ENCODE measurements around the gene POU6F2.

Gene POU6F2

DNA sequence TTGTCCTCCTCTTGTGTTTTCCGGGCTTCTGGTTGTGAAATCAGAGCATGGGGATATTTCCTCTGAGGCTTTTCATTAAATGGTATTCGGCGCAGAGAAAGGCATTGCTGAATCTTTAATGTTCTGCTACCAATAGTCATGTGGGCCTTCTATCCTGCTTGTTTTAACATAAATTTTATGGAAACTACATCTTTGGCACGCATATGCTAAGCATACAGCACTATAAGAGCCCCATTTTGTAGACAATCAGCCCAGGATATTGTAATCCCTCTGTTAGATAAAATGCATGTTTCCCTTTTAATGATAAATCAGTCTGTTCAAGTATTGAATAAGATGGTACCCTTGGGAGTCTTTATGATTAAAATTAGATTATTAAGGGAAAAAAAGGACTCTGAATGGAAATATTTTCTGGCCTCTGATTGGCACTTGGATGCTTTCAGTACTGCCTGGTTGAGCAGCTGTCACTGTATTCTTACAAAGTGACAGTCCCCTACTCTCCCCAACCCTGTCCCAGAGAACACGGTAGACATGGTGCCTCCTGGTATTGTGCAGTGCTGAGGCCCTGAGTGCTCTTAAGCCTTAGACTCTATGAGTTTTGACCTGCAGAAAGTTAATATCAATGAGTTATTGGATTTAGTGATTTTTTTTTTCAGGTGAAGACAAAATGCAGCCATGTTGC is 256.3 kb downstream of the POU6F2 start:
- H3K9me3 ChIP-seq (ENCODE audit: insufficient read depth, low read depth, low read length) = no peaks in the 10 kb centered on the region
- no peak overlapping the region for H3K27ac ChIP-seq (ENCODE audit: low read length)
- no peak overlapping the region for H3K9ac ChIP-seq (ENCODE audit: low read depth, low read length)
- H3K36me3 ChIP-seq (ENCODE audit: insufficient read depth, low read depth, low read length) = no peaks in the 10 kb centered on the region
- no peaks in the 10 kb centered on the region for H3K27me3 ChIP-seq (ENCODE audit: insufficient read depth, low read length)
- peaks cover 7% of the 10 kb centered on the region for H3K4me1 ChIP-seq (ENCODE audit: insufficient read depth, low read length)
- H3K4me3 ChIP-seq (ENCODE audit: low read length) = no peak overlapping the region

DNA sequence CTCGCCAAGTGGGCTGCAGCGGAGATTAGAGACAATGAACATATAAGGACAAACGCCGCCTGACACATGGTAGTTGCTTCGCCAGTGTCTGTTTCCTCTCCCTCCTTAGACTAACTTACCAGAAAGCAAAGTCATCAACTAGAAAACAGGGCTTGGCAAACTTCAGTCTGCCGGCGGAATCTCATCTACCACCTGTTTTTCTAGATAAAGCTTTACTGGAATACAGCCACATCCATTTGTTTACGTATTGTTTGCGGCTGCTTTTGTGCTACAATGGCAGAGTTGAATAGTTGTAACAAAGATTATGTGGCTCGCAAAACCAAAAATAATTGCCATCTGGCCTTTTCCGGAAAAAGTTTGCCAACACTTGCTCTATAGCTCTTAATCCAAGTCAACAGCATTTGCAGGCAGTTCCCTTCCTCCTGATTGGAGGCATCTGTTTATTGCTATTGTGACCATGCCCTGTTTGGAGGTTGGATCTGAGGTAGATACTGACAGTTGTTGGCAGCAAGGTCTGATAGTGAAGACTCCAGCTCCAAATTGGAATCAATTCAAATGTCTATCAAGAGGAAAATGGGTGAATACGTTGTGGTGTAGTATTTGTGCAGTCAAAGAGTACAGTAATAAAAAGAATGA is 260.6 kb downstream of the POU6F2 start:
- Histone ChIP-seq H3K4me1 (ENCODE audit: insufficient read depth, low read length) (no peaks in the 10 kb centered on the region), H3K4me3 (ENCODE audit: low read length) (no peak overlapping the region), H3K27me3 (ENCODE audit: insufficient read depth, low read length) (no peaks in the 10 kb centered on the region), H3K9me3 (ENCODE audit: insufficient read depth, low read depth, low read length) (peaks cover 12% of the 10 kb centered on the region; the same call in 1 of the 2 replicates), H3K27ac (ENCODE audit: low read length) (no peak overlapping the region), H3K36me3 (ENCODE audit: insufficient read depth, low read depth, low read length) (no peaks in the 10 kb centered on the region), H3K9ac (ENCODE audit: low read depth, low read length) (no peak overlapping the region)

DNA sequence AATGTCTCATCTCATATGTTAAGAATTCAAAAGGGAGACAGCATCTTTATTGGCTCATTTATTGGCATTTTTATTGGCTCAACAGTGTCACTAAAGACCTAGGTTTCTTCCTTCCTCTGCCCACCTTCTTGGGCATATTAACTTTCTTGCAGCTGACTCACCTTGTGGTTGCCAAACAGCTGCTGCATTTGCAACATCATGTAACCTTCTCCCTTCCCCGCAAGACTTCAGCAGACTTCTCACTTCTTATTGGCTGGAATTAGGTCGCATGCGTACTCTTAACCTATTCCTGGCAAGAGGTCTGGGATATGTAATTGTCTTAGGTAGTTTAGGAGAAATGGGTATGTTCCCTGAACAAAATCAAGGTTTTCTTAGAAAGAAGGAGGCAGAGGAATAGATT is 263.2 kb downstream of the POU6F2 start:
- Histone ChIP-seq H3K36me3 (ENCODE audit: insufficient read depth, low read depth, low read length) (no peaks in the 10 kb centered on the region), H3K4me3 (ENCODE audit: low read length) (no peak overlapping the region), H3K27ac (ENCODE audit: low read length) (no peak overlapping the region), H3K4me1 (ENCODE audit: insufficient read depth, low read length) (no peaks in the 10 kb centered on the region), H3K9me3 (ENCODE audit: insufficient read depth, low read depth, low read length) (peaks cover 12% of the 10 kb centered on the region; the same call in 1 of the 2 replicates), H3K27me3 (ENCODE audit: insufficient read depth, low read length) (no peaks in the 10 kb centered on the region), H3K9ac (ENCODE audit: low read depth, low read length) (no peak overlapping the region)

DNA sequence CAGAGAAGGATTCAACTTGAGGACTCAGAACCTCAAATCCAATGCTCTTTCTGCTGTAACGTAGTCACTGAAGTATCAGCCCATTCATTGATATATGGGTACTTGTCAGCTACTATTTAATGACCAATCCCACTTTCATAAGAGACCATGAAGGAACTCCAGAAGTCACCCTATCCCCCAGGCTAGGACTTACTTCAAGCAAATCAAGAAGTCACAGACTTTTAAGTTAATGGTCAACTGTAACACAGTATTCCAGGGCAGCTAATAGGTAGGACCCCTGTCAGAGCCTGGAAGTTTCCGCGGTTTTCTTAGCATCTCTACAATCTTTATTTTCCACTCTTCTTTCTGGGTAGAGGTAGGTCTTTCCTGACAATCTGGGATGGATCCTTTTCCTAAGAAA is 269.9 kb downstream of the POU6F2 start:
- Histone ChIP-seq H3K27me3 (ENCODE audit: insufficient read depth, low read length) (no peaks in the 10 kb centered on the region), H3K36me3 (ENCODE audit: insufficient read depth, low read depth, low read length) (no peaks in the 10 kb centered on the region), H3K27ac (ENCODE audit: low read length) (no peak overlapping the region), H3K9ac (ENCODE audit: low read depth, low read length) (no peak overlapping the region), H3K4me1 (ENCODE audit: insufficient read depth, low read length) (peaks cover 11% of the 10 kb centered on the region; the same call in 1 of the 2 replicates), H3K4me3 (ENCODE audit: low read length) (no peak overlapping the region), H3K9me3 (ENCODE audit: insufficient read depth, low read depth, low read length) (peaks cover 3% of the 10 kb centered on the region; the same call in 1 of the 2 replicates)

DNA sequence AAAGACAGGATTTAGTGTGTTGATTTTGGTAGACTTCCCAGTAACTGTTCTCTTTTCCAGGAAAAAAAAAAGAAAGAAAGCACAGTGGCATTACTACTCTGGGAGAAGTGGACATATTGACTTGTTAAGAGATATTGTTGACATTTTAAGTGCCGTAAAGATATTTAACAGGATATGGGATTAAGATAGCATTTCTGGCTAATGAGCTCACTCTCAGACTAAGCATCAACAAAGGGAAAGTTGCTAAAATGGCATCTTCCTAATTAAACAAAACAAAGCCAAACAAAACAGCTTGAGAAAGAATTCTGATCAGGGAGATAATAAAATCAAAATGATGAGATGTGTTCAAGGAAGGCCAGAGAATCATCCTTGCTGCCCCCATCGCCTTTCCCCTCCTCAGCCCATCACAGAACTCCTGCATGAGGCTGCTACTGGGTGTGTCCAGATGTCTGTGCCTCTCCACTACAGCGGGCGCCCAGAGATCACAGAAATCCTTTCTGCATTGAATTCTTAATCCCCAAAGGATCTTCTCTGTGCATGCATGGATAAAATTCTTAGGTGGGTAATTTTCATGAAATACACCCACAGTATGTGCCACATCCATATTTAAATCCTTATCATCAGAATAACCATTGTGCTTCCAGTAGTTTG is 270.5 kb downstream of the POU6F2 start:
- no peak overlapping the region for H3K4me3 ChIP-seq (ENCODE audit: low read length)
- no peak overlapping the region for H3K27ac ChIP-seq (ENCODE audit: low read length)
- no peaks in the 10 kb centered on the region for H3K9me3 ChIP-seq (ENCODE audit: insufficient read depth, low read depth, low read length)
- peaks cover 15% of the 10 kb centered on the region; the same call in 1 of the 2 replicates for H3K4me1 ChIP-seq (ENCODE audit: insufficient read depth, low read length)
- no peak overlapping the region for H3K9ac ChIP-seq (ENCODE audit: low read depth, low read length)
- no peaks in the 10 kb centered on the region for H3K27me3 ChIP-seq (ENCODE audit: insufficient read depth, low read length)
- H3K36me3 ChIP-seq (ENCODE audit: insufficient read depth, low read depth, low read length) = no peaks in the 10 kb centered on the region

DNA sequence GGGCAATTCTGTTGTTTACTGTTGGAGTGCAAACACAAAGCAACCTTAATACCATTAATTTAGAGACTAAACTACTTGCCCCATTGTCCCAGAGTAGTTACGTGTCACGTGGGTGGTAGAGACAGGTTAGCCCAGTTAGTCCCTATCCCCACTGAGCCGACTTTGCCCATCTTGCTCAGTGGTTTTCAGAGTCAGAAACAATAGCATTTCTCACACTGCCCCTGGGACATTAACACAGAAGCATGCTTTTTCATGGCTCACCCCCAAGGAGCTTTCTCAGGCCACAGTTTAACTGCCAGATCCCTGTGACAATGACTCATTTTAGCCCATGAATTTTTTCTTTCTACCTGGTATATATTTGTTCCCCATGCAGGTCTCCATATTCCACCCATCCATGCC is 271.0 kb downstream of the POU6F2 start:
- Histone ChIP-seq H3K27ac (ENCODE audit: low read length) (no peak overlapping the region), H3K9ac (ENCODE audit: low read depth, low read length) (no peak overlapping the region), H3K27me3 (ENCODE audit: insufficient read depth, low read length) (no peaks in the 10 kb centered on the region), H3K4me3 (ENCODE audit: low read length) (no peak overlapping the region), H3K9me3 (ENCODE audit: insufficient read depth, low read depth, low read length) (no peaks in the 10 kb centered on the region), H3K36me3 (ENCODE audit: insufficient read depth, low read depth, low read length) (no peaks in the 10 kb centered on the region), H3K4me1 (ENCODE audit: insufficient read depth, low read length) (peaks cover 15% of the 10 kb centered on the region; the same call in 1 of the 2 replicates)

DNA sequence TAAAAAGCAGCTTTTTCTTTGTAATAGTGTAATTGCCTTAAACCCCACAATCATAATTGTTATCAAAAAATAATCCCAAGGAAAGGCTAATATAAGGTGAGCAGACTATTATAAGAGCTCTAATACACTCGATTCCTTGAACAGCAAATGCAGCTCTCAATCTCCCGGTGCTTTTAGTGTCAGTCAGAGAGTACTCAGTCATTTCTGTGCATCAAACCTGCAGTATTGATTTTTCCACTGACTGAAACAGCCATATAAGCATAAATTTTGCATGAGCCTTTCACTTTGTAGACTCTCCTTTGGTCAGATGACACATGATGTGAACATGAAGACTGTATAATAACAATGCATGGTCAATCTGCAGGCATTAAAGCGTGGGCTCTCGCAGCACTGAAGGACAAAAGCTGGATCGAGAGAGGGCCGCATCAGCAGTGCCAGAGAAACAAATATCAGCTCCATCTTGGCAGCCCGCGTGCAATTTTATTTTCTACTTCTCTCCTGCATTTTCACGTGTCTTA is 272.0 kb downstream of the POU6F2 start:
- Histone ChIP-seq H3K4me1 (ENCODE audit: insufficient read depth, low read length) (peaks cover 15% of the 10 kb centered on the region; the same call in 1 of the 2 replicates), H3K27me3 (ENCODE audit: insufficient read depth, low read length) (no peaks in the 10 kb centered on the region), H3K4me3 (ENCODE audit: low read length) (no peak overlapping the region), H3K36me3 (ENCODE audit: insufficient read depth, low read depth, low read length) (no peaks in the 10 kb centered on the region), H3K9me3 (ENCODE audit: insufficient read depth, low read depth, low read length) (no peaks in the 10 kb centered on the region), H3K27ac (ENCODE audit: low read length) (no peak overlapping the region), H3K9ac (ENCODE audit: low read depth, low read length) (no peak overlapping the region)

DNA sequence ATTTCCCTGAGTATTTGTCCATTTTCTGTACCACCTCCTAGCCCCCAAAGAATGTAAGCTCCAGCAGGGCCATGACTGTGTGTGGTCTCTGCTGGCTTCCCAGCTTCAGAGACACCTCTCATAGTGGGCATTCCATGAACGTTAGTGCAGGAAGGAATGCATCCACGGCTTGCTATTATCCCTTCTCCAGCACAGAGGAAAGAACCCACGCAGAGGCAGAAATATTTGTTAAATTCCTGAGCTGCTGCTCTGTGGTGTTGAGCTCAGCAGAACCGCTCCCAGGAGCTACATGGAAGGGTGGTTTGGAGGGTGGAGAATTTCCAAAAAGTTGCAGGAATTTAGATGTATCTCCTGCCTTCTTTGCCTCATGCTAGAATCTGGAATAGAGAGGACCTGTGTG is 275.2 kb downstream of the POU6F2 start:
- Histone ChIP-seq H3K9me3 (ENCODE audit: insufficient read depth, low read depth, low read length) (no peaks in the 10 kb centered on the region), H3K27ac (ENCODE audit: low read length) (no peak overlapping the region), H3K27me3 (ENCODE audit: insufficient read depth, low read length) (no peaks in the 10 kb centered on the region), H3K4me3 (ENCODE audit: low read length) (no peak overlapping the region), H3K36me3 (ENCODE audit: insufficient read depth, low read depth, low read length) (no peaks in the 10 kb centered on the region), H3K9ac (ENCODE audit: low read depth, low read length) (no peak overlapping the region), H3K4me1 (ENCODE audit: insufficient read depth, low read length) (peaks cover 18% of the 10 kb centered on the region; the same call in 1 of the 2 replicates)

DNA sequence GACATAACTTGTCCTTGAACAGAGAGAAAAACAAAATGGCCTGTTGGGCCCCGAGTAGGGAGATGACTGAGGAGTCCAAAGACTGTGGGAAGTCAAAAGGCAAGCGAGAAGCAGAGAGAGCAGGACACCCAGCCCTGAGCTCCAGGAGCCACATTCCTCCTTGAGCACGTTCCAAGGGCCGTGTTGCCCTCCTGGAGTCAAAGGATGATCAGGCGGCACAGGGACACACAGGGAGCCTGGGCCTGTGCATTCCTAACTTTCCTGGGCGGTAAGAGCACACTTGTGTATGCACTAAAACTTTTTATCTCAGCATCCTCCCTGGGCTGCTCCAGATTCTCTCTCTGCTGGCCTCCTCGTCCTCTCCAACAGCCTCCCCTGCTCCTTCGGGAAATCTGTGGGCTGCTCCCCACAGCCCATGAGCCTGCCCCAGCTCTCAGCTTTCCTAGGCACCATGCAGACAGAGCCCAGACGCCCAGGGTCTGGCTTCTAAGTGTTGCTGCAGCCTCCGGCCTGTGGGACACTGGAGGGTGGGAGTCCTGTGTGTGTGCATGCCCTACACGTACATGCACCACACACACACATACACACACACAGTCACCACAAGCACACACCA is 281.8 kb downstream of the POU6F2 start:
- Histone ChIP-seq H3K27me3 (ENCODE audit: insufficient read depth, low read length) (no peaks in the 10 kb centered on the region), H3K27ac (ENCODE audit: low read length) (no peak overlapping the region), H3K9ac (ENCODE audit: low read depth, low read length) (no peak overlapping the region), H3K4me3 (ENCODE audit: low read length) (no peak overlapping the region), H3K4me1 (ENCODE audit: insufficient read depth, low read length) (peaks cover 11% of the 10 kb centered on the region; the same call in 1 of the 2 replicates), H3K36me3 (ENCODE audit: insufficient read depth, low read depth, low read length) (no peaks in the 10 kb centered on the region), H3K9me3 (ENCODE audit: insufficient read depth, low read depth, low read length) (no peaks in the 10 kb centered on the region)

DNA sequence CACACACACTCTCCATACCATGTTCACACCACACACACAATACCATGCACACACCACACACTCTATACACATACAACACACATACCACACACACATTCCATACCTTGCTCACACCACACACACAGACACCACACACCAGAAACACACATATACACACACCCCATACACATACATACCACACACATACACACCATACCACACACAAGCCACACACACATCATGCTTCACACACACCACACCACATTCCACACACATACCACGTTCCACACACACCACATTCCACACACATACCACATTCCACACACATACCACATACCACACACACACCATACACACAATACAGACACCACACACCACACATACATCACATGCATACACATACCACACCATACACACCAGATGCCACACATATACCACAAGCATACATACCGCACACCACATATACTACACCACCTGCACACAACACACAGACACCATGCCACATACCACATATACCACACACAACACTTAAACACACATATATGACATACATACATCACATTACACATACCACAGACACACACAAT is 282.7 kb downstream of the POU6F2 start:
- H3K27ac ChIP-seq (ENCODE audit: low read length) = no peak overlapping the region
- H3K9me3 ChIP-seq (ENCODE audit: insufficient read depth, low read depth, low read length) = no peaks in the 10 kb centered on the region
- no peaks in the 10 kb centered on the region for H3K36me3 ChIP-seq (ENCODE audit: insufficient read depth, low read depth, low read length)
- peaks cover 19% of the 10 kb centered on the region; the same call in 1 of the 2 replicates for H3K4me1 ChIP-seq (ENCODE audit: insufficient read depth, low read length)
- H3K4me3 ChIP-seq (ENCODE audit: low read length) = no peak overlapping the region
- no peak overlapping the region for H3K9ac ChIP-seq (ENCODE audit: low read depth, low read length)
- no peaks in the 10 kb centered on the region for H3K27me3 ChIP-seq (ENCODE audit: insufficient read depth, low read length)

DNA sequence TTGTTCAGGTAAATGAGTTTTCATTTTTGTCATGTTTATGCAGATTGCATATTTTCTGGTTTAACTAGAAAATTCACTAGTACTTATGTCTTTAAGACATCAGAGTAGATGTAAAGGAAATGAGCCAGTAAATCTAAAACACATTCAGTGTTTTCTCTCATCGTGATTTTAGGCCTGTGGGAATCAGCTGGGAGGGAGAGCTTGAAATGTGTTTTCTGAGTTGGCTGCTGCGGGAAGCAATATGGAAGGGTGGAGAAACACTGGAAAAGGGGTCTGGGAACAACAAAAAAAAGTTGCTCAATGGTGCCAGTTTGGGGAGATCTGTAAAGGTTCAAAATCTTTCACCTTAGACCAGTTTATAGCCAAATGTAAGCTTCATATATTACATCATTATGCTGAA is 284.1 kb downstream of the POU6F2 start:
- no peak overlapping the region for H3K27ac ChIP-seq (ENCODE audit: low read length)
- H3K4me1 ChIP-seq (ENCODE audit: insufficient read depth, low read length) = peaks cover 24% of the 10 kb centered on the region; the same call in 1 of the 2 replicates
- no peaks in the 10 kb centered on the region for H3K27me3 ChIP-seq (ENCODE audit: insufficient read depth, low read length)

More for the DNA sequence above, 284.1 kb downstream of the POU6F2 start:
- no peak overlapping the region for H3K4me3 ChIP-seq (ENCODE audit: low read length)
- no peak overlapping the region for H3K9ac ChIP-seq (ENCODE audit: low read depth, low read length)
- no peaks in the 10 kb centered on the region for H3K9me3 ChIP-seq (ENCODE audit: insufficient read depth, low read depth, low read length)
- no peaks in the 10 kb centered on the region for H3K36me3 ChIP-seq (ENCODE audit: insufficient read depth, low read depth, low read length)
